Endothelial cell of umbilical vein (primary cell): ENCODE data around the gene C1QTNF5.

Experiments
- CTCF ChIP-seq, 2 donors: IDR thresholded peaks; 1 replicate in 1 of 2; 2 replicates in 1 of 2; pipeline ENCODE4 v1.5.1; 2011; ENCODE audit warnings: low read length in 2 of 2, mild to moderate bottlenecking in 2 of 2, moderate library complexity in 2 of 2, control low read depth in 1 of 2, inconsistent platforms in 1 of 2, low read depth in 1 of 2; ENCODE audit not compliant: insufficient read depth in 1 of 2; ENCODE audit errors: extremely low read depth in 1 of 2
- POLR2AphosphoS5 ChIP-seq: IDR thresholded peaks from 2 replicates; pipeline ENCODE4 v1.6.1; 2012; ENCODE audit warnings: low read depth, mild to moderate bottlenecking, control low read depth, low read length, moderate library complexity; ENCODE audit not compliant: insufficient read depth

GRCh38 chr11:119361056-119361787, 20.5 kb upstream of the C1QTNF5 start:
- TF ChIP-seq CTCF (IDR thresholded peaks at IDR 0.05; ENCODE audit: extremely low read depth in 1 of 2, insufficient read depth in 1 of 2, low read depth in 1 of 2, low read length in 2 of 2) (no peak), POLR2AphosphoS5 (no peak)
